A549 (cell line): Measurements from ENCODE around the gene TRAPPC5. TPM values are rescaled to one million over a fixed set of nuclear protein-coding genes. Genes with fewer than 3 reads are reported as not detected.
A peak's percentile ranks its signal among the peaks of the same experiment; 100 is the strongest.

Source experiments
- ATAC-seq, 2 experiments: fragments of 200-7000 bp in 1 of 2; fragments of >200 bp in 1 of 2; cut with Nextera tagmentation in 1 of 2; cut with Tn5 transposase in 1 of 2; 3 replicates each; pipeline versions ENCODE4 v1.8.0 to v1.9.1; 2018 to 2020; ENCODE audit warnings: mild to moderate bottlenecking in 1 of 2, moderate library complexity in 1 of 2
- CTCF ChIA-PET: fragments of 300-600 bp; sonication (Branson Sonifier 250); formaldehyde crosslinking; extraction: SDS; loops from one replicate; lab custom pipeline; 2021; ENCODE audit warnings: antibody characterized with exemption, inconsistent platforms; lab: Yijun Ruan, JAX
- POLR2A ChIA-PET: fragments of 350-600 bp; formaldehyde crosslinking; extraction: SDS; loops from one replicate; lab custom pipeline; 2021; ENCODE audit warnings: antibody characterized with exemption, inconsistent platforms; lab: Yijun Ruan, JAX
- DNase-seq, 2 experiments: peaks; one replicate each; pipeline versions ENCODE4 v3.0.0 to v3.0.0-alpha.2; 2011 to 2016; ENCODE audit warnings: low read depth in 1 of 2, low spot score in 1 of 2
- FAIRE-seq: peaks from 2 replicates; lab custom pipeline; 2011; peaks lifted over from hg19 to GRCh38; lab: Jason Lieb, UNC
- H3K27ac ChIP-seq, 2 experiments: fragments of >200 bp; sonication (Bioruptor Twin); formaldehyde crosslinking; 3 replicates each; pipeline ENCODE4 v1.5.1; 2016 to 2017
- H3K4me1 ChIP-seq: fragments of >200 bp; sonication (Bioruptor Twin); formaldehyde crosslinking; 3 replicates; pipeline ENCODE4 v1.6.1; 2016
- H3K4me2 ChIP-seq: fragments of >200 bp; sonication (Bioruptor Twin); formaldehyde crosslinking; 3 replicates; pipeline ENCODE4 v1.6.1; 2016
- H3K4me3 ChIP-seq: fragments of >200 bp; sonication (Bioruptor Twin); formaldehyde crosslinking; 3 replicates; pipeline ENCODE4 v1.5.1; 2016
- H3K9me3 ChIP-seq: fragments of >200 bp; sonication (Bioruptor Twin); formaldehyde crosslinking; 3 replicates; pipeline ENCODE4 v1.6.1; 2016
- CEBPB ChIP-seq, 2 experiments: fragments of >200 bp in 1 of 2; sonication (Bioruptor Twin) in 1 of 2; formaldehyde crosslinking in 1 of 2; IDR thresholded peaks; 2 replicates each; pipeline ENCODE4 v1.6.1; 2012 to 2016
- CTCF ChIP-seq: fragments of >200 bp; sonication (Bioruptor Twin); formaldehyde crosslinking; IDR thresholded peaks from 3 replicates; pipeline ENCODE4 v1.5.1; 2016
- ELK1 ChIP-seq: fragments of 150-350 bp; IDR thresholded peaks from 2 replicates; pipeline ENCODE4 v1.6.1; 2014; ENCODE audit warnings: low read depth, mild to moderate bottlenecking, low read length
- ESRRA ChIP-seq: fragments of 150-350 bp; IDR thresholded peaks from 2 replicates; pipeline ENCODE4 v1.6.1; 2014; ENCODE audit warnings: mild to moderate bottlenecking, low read length, borderline replicate concordance
- FOSB ChIP-seq: fragments of 250-450 bp; sonication (Bioruptor Pico); IDR thresholded peaks from 2 replicates; pipeline ENCODE4 v1.5.0; 2020; ENCODE audit warnings: mild to moderate bottlenecking, moderate library complexity
- FOXS1 ChIP-seq: fragments of 250-450 bp; sonication (Bioruptor Pico); IDR thresholded peaks from 2 replicates; pipeline ENCODE4 v1.5.0; 2020; ENCODE audit warnings: mild to moderate bottlenecking, moderate library complexity
- GATA3 ChIP-seq: IDR thresholded peaks from 2 replicates; pipeline ENCODE4 v1.6.1; 2012; ENCODE audit warnings: borderline replicate concordance
- HDAC2 ChIP-seq: fragments of 200-600 bp; sonication (generic); IDR thresholded peaks from 2 replicates; pipeline ENCODE4 v1.6.1; 2016
- JUNB ChIP-seq: fragments of >200 bp; sonication (Bioruptor Twin); formaldehyde crosslinking; IDR thresholded peaks from 2 replicates; pipeline ENCODE4 v1.6.1; 2016
- MAFK ChIP-seq: fragments of 450-650 bp; IDR thresholded peaks from 2 replicates; pipeline ENCODE4 v1.6.1; 2014; ENCODE audit not compliant: partially characterized antibody
- PHF8 ChIP-seq: fragments of 200-600 bp; sonication (generic); IDR thresholded peaks from 2 replicates; pipeline ENCODE4 v1.6.1; 2016; ENCODE audit warnings: low read depth, mild to moderate bottlenecking, antibody characterized with exemption, moderate library complexity, borderline replicate concordance
- RAD21 ChIP-seq, 2 experiments: fragments of >200 bp in 1 of 2; sonication (Bioruptor Twin) in 1 of 2; formaldehyde crosslinking in 1 of 2; IDR thresholded peaks in 1 of 2; conservative IDR thresholded peaks in 1 of 2; 2 replicates in 1 of 2; 3 replicates in 1 of 2; pipeline ENCODE4 v1.6.1; 2012 to 2018; ENCODE audit warnings: inconsistent platforms in 1 of 2
- RCOR1 ChIP-seq: fragments of 150-350 bp; IDR thresholded peaks from 2 replicates; pipeline ENCODE4 v1.6.1; 2014; ENCODE audit warnings: antibody characterized with exemption, low read length, low read depth
- SMC3 ChIP-seq: fragments of >200 bp; sonication (Bioruptor Twin); formaldehyde crosslinking; IDR thresholded peaks from 3 replicates; pipeline ENCODE4 v1.6.1; 2018; ENCODE audit warnings: inconsistent platforms
- TFCP2L1 ChIP-seq: fragments of 250-450 bp; sonication (Bioruptor Pico); IDR thresholded peaks from 2 replicates; pipeline ENCODE4 v1.5.0; 2021; ENCODE audit warnings: mild to moderate bottlenecking
- ZFP36 ChIP-seq: fragments of 450-650 bp; IDR thresholded peaks from 2 replicates; pipeline ENCODE4 v1.6.1; 2014; ENCODE audit warnings: borderline replicate concordance; ENCODE audit not compliant: partially characterized antibody
- ZSCAN20 ChIP-seq: fragments of 250-450 bp; sonication (Bioruptor Pico); IDR thresholded peaks from 2 replicates; pipeline ENCODE4 v1.8.0; 2022; ENCODE audit warnings: mild to moderate bottlenecking, moderate library complexity
- WGBS: methylation state at CpG from one replicate; pipeline ENCODE4 v1.1.6; 2017; ENCODE audit errors: missing lambda C conversion rate; 5-methylcytosine and 5-hydroxymethylcytosine counted together
- polyA plus RNA-seq, 4 experiments: library from polyadenylated mRNA; depleted of rRNA in 3 of 4; stranded (reverse); fragments of >200 nt; fragmentation: RNase III in 1 of 4; extraction: RNeasy Plus Mini Kit Qiagen cat#74134 plus additional on column Dnase treatment in 1 of 4; gene quantifications; 2 replicates in 3 of 4; 3 replicates in 1 of 4; pipeline ENCODE4 v1.2.3, GENCODE V29; 2011 to 2017
- TF ChIP-seq, protein P1 (sequence below): fragments of 200-600 bp; sonication (generic); IDR thresholded peaks from 2 replicates; pipeline ENCODE4 v1.6.1; 2016; ENCODE audit warnings: antibody characterized with exemption, mild to moderate bottlenecking, moderate library complexity
- TF ChIP-seq, protein P2 (sequence below): IDR thresholded peaks from 2 replicates; pipeline ENCODE4 v1.6.1; 2012; ENCODE audit warnings: low read depth, borderline replicate concordance
- TF ChIP-seq, protein P3 (sequence below): fragments of 250-450 bp; sonication (Bioruptor Pico); IDR thresholded peaks from 2 replicates; pipeline ENCODE4 v1.5.0; 2020; ENCODE audit warnings: low read depth, mild to moderate bottlenecking, moderate library complexity

TRAPPC5 gene
- polyA plus RNA-seq, 2 of the 4 experiments (the other 2 are of a cell fraction), result 31.6 to 59.8 TPM

DNA sequence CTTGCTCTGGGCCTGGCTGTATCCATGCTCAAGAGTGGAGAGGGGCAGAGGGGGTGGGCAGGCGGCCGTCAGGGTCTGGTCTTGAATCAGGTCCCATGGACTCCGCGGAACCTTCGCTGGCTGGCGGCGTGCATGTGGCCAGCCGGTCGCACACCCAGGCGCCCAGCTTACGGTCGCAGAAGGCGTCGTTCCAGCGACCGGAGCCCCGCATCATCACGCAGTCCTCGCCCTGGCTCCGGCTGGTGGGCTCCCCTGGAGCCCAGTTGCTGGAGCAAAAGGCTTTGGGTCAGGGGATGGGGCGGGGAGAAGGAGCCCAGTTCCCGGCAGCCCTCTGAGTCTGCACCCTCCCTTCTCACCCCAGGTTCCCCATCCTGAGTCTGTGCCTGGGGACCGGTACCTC, 8.5 kb downstream of the TRAPPC5 start:
- DNase-seq (no peak), FAIRE-seq (no peak), ATAC-seq (peak; percentile 47 to 52; a peak in 4 of 6 replicates)
- H3K4me1 ChIP-seq, result no peaks in the 10 kb centered on the region
- TF ChIP-seq ESRRA (no peak), HDAC2 (no peak), PHF8 (no peak), SMC3 (no peak), MAFK (no peak), RAD21 (conservative IDR thresholded peaks at IDR 0.05 in 1 of 2, IDR thresholded peaks at IDR 0.05 in 1 of 2) (no peak), TFCP2L1 (CRISPR knock-in tag) (no peak), FOSB (CRISPR knock-in tag) (no peak), ZSCAN20 (CRISPR knock-in tag) (no peak), FOXS1 (no peak), CTCF (no peak), CEBPB (IDR thresholded peaks at IDR 0.05) (no peak), ELK1 (no peak), RCOR1 (no peak), ZFP36 (no peak), JUNB (no peak)
- TF ChIP-seq, protein P1, sequence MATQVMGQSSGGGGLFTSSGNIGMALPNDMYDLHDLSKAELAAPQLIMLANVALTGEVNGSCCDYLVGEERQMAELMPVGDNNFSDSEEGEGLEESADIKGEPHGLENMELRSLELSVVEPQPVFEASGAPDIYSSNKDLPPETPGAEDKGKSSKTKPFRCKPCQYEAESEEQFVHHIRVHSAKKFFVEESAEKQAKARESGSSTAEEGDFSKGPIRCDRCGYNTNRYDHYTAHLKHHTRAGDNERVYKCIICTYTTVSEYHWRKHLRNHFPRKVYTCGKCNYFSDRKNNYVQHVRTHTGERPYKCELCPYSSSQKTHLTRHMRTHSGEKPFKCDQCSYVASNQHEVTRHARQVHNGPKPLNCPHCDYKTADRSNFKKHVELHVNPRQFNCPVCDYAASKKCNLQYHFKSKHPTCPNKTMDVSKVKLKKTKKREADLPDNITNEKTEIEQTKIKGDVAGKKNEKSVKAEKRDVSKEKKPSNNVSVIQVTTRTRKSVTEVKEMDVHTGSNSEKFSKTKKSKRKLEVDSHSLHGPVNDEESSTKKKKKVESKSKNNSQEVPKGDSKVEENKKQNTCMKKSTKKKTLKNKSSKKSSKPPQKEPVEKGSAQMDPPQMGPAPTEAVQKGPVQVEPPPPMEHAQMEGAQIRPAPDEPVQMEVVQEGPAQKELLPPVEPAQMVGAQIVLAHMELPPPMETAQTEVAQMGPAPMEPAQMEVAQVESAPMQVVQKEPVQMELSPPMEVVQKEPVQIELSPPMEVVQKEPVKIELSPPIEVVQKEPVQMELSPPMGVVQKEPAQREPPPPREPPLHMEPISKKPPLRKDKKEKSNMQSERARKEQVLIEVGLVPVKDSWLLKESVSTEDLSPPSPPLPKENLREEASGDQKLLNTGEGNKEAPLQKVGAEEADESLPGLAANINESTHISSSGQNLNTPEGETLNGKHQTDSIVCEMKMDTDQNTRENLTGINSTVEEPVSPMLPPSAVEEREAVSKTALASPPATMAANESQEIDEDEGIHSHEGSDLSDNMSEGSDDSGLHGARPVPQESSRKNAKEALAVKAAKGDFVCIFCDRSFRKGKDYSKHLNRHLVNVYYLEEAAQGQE, result no peak
- TF ChIP-seq, protein P2, sequence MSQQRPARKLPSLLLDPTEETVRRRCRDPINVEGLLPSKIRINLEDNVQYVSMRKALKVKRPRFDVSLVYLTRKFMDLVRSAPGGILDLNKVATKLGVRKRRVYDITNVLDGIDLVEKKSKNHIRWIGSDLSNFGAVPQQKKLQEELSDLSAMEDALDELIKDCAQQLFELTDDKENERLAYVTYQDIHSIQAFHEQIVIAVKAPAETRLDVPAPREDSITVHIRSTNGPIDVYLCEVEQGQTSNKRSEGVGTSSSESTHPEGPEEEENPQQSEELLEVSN, result no peak
- CTCF ChIA-PET, result interaction anchor here (2.4 kb wide), 1 partner anchor 8 kb away, joined by 9 read pairs; the partner anchor contains the start of gene TRAPPC5
- no peaks in the 10 kb centered on the region for H3K9me3 ChIP-seq
- POLR2A ChIA-PET, result no interaction called here
- 70% methylated on average over 3 of the region's 23 CpGs for WGBS
- H3K4me3 ChIP-seq, result no peak overlapping the region
- no peak overlapping the region for H3K27ac ChIP-seq
- no peak overlapping the region for H3K4me2 ChIP-seq

DNA sequence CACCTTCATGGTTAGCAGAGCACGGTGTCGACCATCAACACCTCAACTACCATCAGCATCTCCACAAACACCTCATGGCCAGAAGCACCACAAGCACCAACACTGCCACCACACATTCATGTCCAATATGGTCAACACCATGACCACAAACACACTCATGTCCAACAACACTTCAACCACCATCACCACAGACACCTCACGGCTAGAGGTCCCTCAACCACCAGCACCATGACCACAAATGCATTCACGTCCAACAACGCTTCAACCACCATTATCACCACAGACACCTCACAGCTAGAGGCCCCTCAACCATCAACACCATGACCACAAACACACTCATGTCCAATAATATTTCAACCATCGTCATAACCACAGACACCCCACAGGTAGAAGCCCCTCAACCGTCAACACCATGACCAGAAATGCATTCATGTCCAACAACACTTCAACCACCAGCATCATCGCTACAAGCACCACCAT, 10.2 kb downstream of the TRAPPC5 start:
- ChIA-PET POLR2A (no interaction called here), CTCF (no interaction called here)
- TF ChIP-seq, protein P3, sequence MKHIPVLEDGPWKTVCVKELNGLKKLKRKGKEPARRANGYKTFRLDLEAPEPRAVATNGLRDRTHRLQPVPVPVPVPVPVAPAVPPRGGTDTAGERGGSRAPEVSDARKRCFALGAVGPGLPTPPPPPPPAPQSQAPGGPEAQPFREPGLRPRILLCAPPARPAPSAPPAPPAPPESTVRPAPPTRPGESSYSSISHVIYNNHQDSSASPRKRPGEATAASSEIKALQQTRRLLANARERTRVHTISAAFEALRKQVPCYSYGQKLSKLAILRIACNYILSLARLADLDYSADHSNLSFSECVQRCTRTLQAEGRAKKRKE (CRISPR knock-in tag), result no peak
- no peak for TF ChIP-seq GATA3
- FAIRE-seq, result no peak
- Histone ChIP-seq H3K4me2 (no peak overlapping the region), H3K4me3 (no peak overlapping the region), H3K9me3 (no peaks in the 10 kb centered on the region), H3K27ac (no peak overlapping the region), H3K4me1 (no peaks in the 10 kb centered on the region)
- 68% methylated on average over 8 of the region's 8 CpGs for WGBS
- ATAC-seq, result no peak
- DNase-seq, result no peak
